BJ (cell line): Measurements from ENCODE around the gene SEC61A1. TPM values are rescaled to one million over a fixed set of nuclear protein-coding genes. Genes with fewer than 3 reads are reported as not detected.
A peak's percentile ranks its signal among the peaks of the same experiment; 100 is the strongest.

Experiments
- CTCF ChIA-PET: fragments of 350-600 bp; formaldehyde crosslinking; extraction: SDS; loops from one replicate; lab custom pipeline; 2021; ENCODE audit warnings: antibody characterized with exemption, inconsistent platforms; lab: Yijun Ruan, JAX
- POLR2A ChIA-PET: fragments of 300-600 bp; sonication (Branson Sonifier 250); formaldehyde crosslinking; extraction: SDS; loops from one replicate; lab custom pipeline; 2021; ENCODE audit warnings: antibody characterized with exemption; lab: Charles Lee
- DNase-seq: peaks from one replicate; pipeline ENCODE4 v3.0.0-alpha.2; 2011; ENCODE audit warnings: low read depth
- H3K27me3 ChIP-seq: 2 replicates; pipeline ENCODE4 v1.6.0; 2011; ENCODE audit warnings: low read length; ENCODE audit not compliant: control insufficient read depth, insufficient read depth
- H3K36me3 ChIP-seq: 2 replicates; pipeline ENCODE4 v1.5.1; 2011; ENCODE audit warnings: low read length; ENCODE audit not compliant: control insufficient read depth, insufficient read depth
- H3K4me3 ChIP-seq: 2 replicates; pipeline ENCODE4 v1.5.1; 2011; ENCODE audit warnings: low read depth, mild to moderate bottlenecking, control low read depth, low read length
- polyA plus RNA-seq: library from polyadenylated mRNA; depleted of rRNA; stranded (reverse); fragments of >200 nt; gene quantifications from 2 replicates; pipeline ENCODE4 v1.2.3, GENCODE V29; 2011
- TF ChIP-seq, protein P1 (sequence below): IDR thresholded peaks from 2 replicates; pipeline ENCODE4 v1.5.1; 2011; ENCODE audit warnings: low read depth, mild to moderate bottlenecking, control low read depth, inconsistent platforms, low read length, moderate library complexity; ENCODE audit not compliant: insufficient read depth

Gene SEC61A1
- polyA plus RNA-seq, 1 experiment: 458 TPM

DNA sequence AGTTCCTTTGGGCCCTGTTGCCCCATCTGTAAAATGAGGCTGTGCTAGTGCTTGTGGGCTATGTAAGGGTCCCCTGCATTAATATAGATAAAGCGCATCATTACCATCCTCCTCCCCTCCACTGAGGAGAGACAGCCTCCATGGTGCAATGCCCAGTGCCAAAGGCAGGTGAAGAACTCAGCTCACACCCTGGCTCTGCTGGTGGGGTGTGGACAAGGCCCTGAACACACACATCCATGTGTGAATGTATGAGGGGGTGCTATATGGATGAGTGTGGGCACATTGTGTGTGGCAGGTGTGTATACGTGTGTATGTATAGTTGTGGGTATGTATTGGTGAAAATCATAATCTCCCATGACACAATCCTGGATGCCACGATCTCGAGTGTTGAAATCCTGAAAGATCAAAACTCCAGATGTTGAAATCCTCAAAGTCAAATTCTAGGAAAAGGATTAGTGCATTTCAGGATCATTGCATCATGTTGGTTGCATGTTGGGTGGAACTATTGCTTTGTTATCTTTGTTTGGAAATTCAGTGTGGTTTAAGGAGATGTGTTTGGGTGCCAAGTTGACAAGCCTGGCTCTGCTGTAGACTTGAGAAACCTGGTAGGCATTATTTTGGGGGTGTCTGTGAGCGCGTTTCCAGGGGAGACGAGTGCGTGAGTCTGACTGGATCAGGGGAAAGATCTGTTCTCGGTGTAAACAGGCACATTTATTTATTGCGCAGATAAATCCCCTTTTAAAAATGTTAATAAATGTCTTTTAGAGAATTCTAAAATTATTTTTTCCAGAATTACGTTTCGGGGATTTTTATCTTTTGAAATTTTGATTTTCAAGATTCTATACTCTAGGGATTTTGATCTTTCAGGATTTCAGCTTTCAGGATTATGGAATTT is 42.0 kb upstream of the SEC61A1 start:
- peak; percentile 42 for DNase-seq
- ChIA-PET POLR2A (no interaction called here), CTCF (interaction anchor here (0.7 kb wide), 1 partner anchor 25 kb away, joined by 3 read pairs; no protein-coding TSS in a partner anchor)
- Histone ChIP-seq H3K27me3 (peaks cover 4% of the 10 kb centered on the region), H3K4me3 (no peak overlapping the region), H3K36me3 (no peaks in the 10 kb centered on the region)
- TF ChIP-seq, protein P1, sequence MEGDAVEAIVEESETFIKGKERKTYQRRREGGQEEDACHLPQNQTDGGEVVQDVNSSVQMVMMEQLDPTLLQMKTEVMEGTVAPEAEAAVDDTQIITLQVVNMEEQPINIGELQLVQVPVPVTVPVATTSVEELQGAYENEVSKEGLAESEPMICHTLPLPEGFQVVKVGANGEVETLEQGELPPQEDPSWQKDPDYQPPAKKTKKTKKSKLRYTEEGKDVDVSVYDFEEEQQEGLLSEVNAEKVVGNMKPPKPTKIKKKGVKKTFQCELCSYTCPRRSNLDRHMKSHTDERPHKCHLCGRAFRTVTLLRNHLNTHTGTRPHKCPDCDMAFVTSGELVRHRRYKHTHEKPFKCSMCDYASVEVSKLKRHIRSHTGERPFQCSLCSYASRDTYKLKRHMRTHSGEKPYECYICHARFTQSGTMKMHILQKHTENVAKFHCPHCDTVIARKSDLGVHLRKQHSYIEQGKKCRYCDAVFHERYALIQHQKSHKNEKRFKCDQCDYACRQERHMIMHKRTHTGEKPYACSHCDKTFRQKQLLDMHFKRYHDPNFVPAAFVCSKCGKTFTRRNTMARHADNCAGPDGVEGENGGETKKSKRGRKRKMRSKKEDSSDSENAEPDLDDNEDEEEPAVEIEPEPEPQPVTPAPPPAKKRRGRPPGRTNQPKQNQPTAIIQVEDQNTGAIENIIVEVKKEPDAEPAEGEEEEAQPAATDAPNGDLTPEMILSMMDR: no peak

DNA sequence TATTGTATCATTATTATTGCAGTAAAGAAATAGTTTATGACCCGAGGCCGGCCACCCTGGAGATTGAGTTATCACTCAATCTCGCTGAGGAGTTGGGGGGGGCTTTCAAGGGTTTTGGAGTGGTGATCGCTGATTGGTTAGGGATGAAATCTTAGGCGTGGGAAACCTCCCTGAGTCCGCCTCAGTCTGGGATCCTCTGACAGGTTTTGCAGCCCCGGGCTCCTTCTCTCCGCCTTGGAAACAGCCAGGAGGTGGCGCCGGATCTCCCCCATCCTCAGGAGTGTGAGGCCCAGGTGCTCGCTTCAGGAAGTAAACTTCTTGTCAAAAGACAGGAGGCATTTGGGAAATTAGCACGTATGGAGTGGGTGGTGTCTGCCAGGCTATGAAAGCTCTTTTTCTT is 41.1 kb upstream of the SEC61A1 start:
- CTCF ChIA-PET: interaction anchor here (0.6 kb wide), 1 partner anchor 27 kb away, joined by 3 read pairs; no protein-coding TSS in a partner anchor

DNA sequence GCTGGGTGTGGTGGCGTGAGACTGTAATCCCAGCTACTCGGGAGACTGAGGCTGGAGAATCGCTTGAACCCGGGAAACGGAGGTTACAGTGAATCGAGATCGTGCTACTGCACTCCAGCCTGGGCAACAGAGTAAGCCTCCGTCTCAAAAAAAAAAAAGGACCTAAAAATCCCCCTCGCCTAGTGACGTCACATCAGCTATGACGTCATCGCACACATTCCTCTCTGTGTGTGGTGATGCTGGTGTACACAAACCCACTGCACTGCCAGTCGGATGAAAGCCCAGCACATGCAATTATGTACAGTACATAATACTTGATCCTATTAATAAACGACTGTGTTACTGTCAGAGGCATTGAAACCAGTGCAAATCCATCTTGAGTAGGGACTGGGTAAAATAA is 40.2 kb upstream of the SEC61A1 start:
- DNase-seq: no peak
- H3K27me3 ChIP-seq: peaks cover 4% of the 10 kb centered on the region; the same call in 1 of the 2 replicates
- TF ChIP-seq, protein P1: no peak
- no peaks in the 10 kb centered on the region for H3K36me3 ChIP-seq
- ChIA-PET POLR2A (no interaction called here), CTCF (interaction anchor here (0.7 kb wide), 1 partner anchor 346 kb away, joined by 3 read pairs; no protein-coding TSS in a partner anchor)
- H3K4me3 ChIP-seq: no peak overlapping the region

More for the DNA sequence above, 41.1 kb upstream of the SEC61A1 start:
- DNase-seq: no peak
- POLR2A ChIA-PET: interaction anchor here (0.6 kb wide), 1 partner anchor 406 kb away, joined by 9 read pairs; no protein-coding TSS in a partner anchor
- H3K4me3 ChIP-seq: no peak overlapping the region
- TF ChIP-seq, protein P1: peak; percentile 47
- H3K27me3 ChIP-seq: peaks cover 4% of the 10 kb centered on the region
- no peaks in the 10 kb centered on the region for H3K36me3 ChIP-seq

DNA sequence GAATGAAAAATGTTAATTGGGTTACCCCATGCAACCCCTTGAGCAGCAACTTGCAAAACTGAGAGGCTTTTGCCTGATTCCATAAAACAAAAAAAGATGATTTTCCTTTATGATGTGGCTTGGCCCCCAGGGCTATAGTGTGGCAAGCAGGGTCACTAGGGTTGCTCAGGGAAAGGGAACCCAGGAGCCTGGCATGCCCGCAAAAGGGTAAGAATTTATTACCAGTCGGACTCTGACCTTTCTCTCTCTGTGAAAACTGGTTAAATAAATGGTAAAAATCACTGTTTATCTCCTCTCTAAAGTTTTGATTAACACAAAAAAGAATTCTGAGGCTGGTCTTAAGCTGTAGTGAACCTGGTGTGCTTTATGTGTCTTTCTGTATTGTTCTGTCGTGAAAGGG is 37.7 kb upstream of the SEC61A1 start:
- Histone ChIP-seq H3K36me3 (no peaks in the 10 kb centered on the region), H3K4me3 (no peak overlapping the region), H3K27me3 (0 out of 2 replicates have a peak, but pooled peaks cover 2% of the 10 kb centered on the region)
- TF ChIP-seq, protein P1: no peak
- ChIA-PET POLR2A (no interaction called here), CTCF (interaction anchor here (0.7 kb wide), 1 partner anchor 905 kb away, joined by 3 read pairs; no protein-coding TSS in a partner anchor)
- DNase-seq: no peak

DNA sequence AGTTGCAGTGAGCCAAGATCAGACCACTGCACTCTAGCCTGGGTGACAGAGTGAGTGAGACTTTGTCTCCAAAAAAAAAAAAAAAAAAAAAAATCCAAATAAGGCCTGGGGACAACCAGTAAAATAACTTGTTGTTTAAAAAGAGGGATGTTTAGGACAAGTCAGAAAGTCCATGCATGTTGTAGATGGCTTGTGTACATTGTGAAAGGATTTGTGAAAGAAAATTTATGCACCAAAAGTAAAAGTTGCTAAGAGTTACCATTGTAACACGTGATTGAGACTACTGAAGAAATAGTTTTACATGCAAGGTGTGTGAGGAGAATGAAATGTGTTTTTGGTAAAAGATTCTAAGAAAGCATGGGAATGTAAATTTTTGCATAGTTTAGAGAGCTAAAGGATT is 35.7 kb upstream of the SEC61A1 start:
- DNase-seq: no peak
- Histone ChIP-seq H3K27me3 (0 out of 2 replicates have a peak, but pooled peaks cover 2% of the 10 kb centered on the region), H3K36me3 (no peaks in the 10 kb centered on the region), H3K4me3 (no peak overlapping the region)
- CTCF ChIA-PET: interaction anchor here (0.9 kb wide), 1 partner anchor 10 kb away, joined by 3 read pairs; no protein-coding TSS in a partner anchor
- TF ChIP-seq, protein P1: no peak
- POLR2A ChIA-PET: no interaction called here
